Endodermal cell (in vitro differentiated cells): ENCODE measurements around the gene BEST3. TPM values are rescaled to one million over a fixed set of nuclear protein-coding genes. Genes with fewer than 3 reads are reported as not detected.

Experiments used
- DNase-seq: peaks from one replicate; pipeline ENCODE4 v3.0.0-alpha.2; 2017
- H3K27ac ChIP-seq: 2 replicates; pipeline ENCODE4 v1.5.1; 2013; ENCODE audit warnings: mild to moderate bottlenecking, low read depth, low read length, moderate library complexity
- H3K27me3 ChIP-seq: 2 replicates; pipeline ENCODE4 v1.6.1; 2013; ENCODE audit warnings: mild to moderate bottlenecking, low read length, moderate library complexity; ENCODE audit not compliant: insufficient read depth, control insufficient read depth, poor library complexity, severe bottlenecking
- H3K36me3 ChIP-seq: 2 replicates; pipeline ENCODE4 v1.7.0; 2013; ENCODE audit warnings: mild to moderate bottlenecking, low read length, moderate library complexity; ENCODE audit not compliant: control insufficient read depth, insufficient read depth
- H3K4me1 ChIP-seq: one replicate; pipeline ENCODE4 v1.7.0; 2013; ENCODE audit warnings: low read length; ENCODE audit not compliant: control insufficient read depth, insufficient read depth
- H3K4me3 ChIP-seq: 2 replicates; pipeline ENCODE4 v1.5.1; 2013; ENCODE audit warnings: mild to moderate bottlenecking, low read length, moderate library complexity
- H3K9ac ChIP-seq: 2 replicates; pipeline ENCODE4 v1.6.1; 2013; ENCODE audit warnings: mild to moderate bottlenecking, low read length, moderate library complexity; ENCODE audit not compliant: poor library complexity, severe bottlenecking; ENCODE audit errors: extremely low read depth
- H3K9me3 ChIP-seq: 2 replicates; pipeline ENCODE4 v1.6.1; 2013; ENCODE audit warnings: mild to moderate bottlenecking, low read length, moderate library complexity; ENCODE audit not compliant: control insufficient read depth
- H3K27ac Mint-ChIP-seq: 2 replicates; pipeline ENCODE4 v1.8.0; 2020; ENCODE audit warnings: mixed read lengths
- H3K27me3 Mint-ChIP-seq: 2 replicates; pipeline ENCODE4 v1.8.0; 2021; ENCODE audit warnings: mild to moderate bottlenecking, mixed read lengths; ENCODE audit not compliant: insufficient read depth
- H3K36me3 Mint-ChIP-seq: 2 replicates; pipeline ENCODE4 v1.8.0; 2020; ENCODE audit warnings: low read depth, mixed read lengths
- H3K4me1 Mint-ChIP-seq: 2 replicates; pipeline ENCODE4 v1.8.0; 2020; ENCODE audit warnings: mixed read lengths
- H3K4me3 Mint-ChIP-seq: 2 replicates; pipeline ENCODE4 v1.8.0; 2020; ENCODE audit warnings: mild to moderate bottlenecking, moderate library complexity, mixed read lengths
- H3K9me3 Mint-ChIP-seq: 2 replicates; pipeline ENCODE4 v1.8.0; 2020; ENCODE audit warnings: mild to moderate bottlenecking, mixed read lengths
- WGBS, 2 experiments: methylation state at CpG; one replicate each; pipeline versions ENCODE4 v1.1.5 to v1.1.7; 2013; ENCODE audit warnings: missing lambda C conversion rate in 2 of 2, mixed read lengths in 1 of 2; ENCODE audit not compliant: insufficient coverage in 1 of 2, insufficient read length in 1 of 2; 5-methylcytosine and 5-hydroxymethylcytosine counted together
- total RNA-seq, 2 donors: library from RNA; stranded (reverse); fragmentation: NEBNext Ultra II Directional in 1 of 2; extraction: Animal tissue kit (Norgen Biotek cat#: 25700) in 1 of 2; gene quantifications; 2 replicates in 1 of 2; 3 replicates in 1 of 2; pipeline ENCODE4 v1.2.1, GENCODE V29; 2021
- TF ChIP-seq, protein P1 (sequence below): fragments of 200-600 bp; sonication (generic); conservative IDR thresholded peaks from 2 replicates; pipeline ENCODE4 v1.5.0; 2021; ENCODE audit warnings: antibody characterized with exemption, mild to moderate bottlenecking

The BEST3 gene
- total RNA-seq, 2 donors from 2014 or later = not detected

DNA sequence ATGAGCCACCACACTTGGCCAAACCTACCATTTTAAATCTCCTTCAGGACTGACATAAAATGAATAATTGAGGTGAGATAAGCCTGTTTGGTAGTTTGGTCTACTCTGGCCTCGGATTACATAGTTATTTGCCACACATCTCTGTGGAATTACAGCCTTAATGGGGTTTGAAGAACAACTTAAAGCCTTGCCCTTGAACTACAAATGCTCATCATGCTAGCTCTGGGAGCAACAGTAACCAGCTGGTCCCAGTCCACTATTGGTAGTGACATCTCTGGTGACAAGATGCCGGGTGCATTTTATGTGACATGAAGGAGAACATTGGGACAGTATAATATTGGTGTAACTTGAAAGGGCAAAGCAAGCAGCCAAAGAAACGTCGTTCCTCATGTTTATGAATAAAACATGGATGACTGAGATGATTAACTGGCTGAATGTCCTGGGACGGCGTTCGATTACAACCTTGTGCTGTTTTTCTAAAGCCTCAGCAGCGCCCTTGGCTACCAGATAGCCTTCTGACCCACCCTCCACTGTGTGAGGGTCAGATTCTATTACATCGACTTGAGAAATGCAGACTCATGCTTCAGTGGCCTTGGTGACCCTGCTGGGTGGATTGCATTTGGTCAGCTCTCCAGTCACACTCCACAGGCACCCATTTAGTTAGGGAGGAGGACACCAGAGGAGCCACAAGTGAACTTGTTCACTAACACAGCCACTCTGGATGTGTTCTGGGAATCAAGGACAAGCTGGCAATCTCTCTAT is 41.5 kb downstream of the BEST3 start:
- DNase-seq = no peak
- Mint-ChIP-seq H3K27me3 (no peaks in the 10 kb centered on the region), H3K4me3 (no peak overlapping the region), H3K9me3 (no peaks in the 10 kb centered on the region), H3K36me3 (no peaks in the 10 kb centered on the region), H3K4me1 (no peaks in the 10 kb centered on the region), H3K27ac (no peak overlapping the region)
- H3K27ac ChIP-seq = no peak overlapping the region
- TF ChIP-seq, protein P1, sequence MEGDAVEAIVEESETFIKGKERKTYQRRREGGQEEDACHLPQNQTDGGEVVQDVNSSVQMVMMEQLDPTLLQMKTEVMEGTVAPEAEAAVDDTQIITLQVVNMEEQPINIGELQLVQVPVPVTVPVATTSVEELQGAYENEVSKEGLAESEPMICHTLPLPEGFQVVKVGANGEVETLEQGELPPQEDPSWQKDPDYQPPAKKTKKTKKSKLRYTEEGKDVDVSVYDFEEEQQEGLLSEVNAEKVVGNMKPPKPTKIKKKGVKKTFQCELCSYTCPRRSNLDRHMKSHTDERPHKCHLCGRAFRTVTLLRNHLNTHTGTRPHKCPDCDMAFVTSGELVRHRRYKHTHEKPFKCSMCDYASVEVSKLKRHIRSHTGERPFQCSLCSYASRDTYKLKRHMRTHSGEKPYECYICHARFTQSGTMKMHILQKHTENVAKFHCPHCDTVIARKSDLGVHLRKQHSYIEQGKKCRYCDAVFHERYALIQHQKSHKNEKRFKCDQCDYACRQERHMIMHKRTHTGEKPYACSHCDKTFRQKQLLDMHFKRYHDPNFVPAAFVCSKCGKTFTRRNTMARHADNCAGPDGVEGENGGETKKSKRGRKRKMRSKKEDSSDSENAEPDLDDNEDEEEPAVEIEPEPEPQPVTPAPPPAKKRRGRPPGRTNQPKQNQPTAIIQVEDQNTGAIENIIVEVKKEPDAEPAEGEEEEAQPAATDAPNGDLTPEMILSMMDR = no peak
- no peaks in the 10 kb centered on the region for H3K27me3 ChIP-seq
- no peak overlapping the region for H3K4me3 ChIP-seq
- no peak overlapping the region for H3K9ac ChIP-seq
- WGBS, 2 experiments = 89 to 91% methylated on average over 8 to 9 of the region's 9 CpGs
- H3K9me3 ChIP-seq = no peaks in the 10 kb centered on the region
- H3K36me3 ChIP-seq = no peaks in the 10 kb centered on the region
- no peaks in the 10 kb centered on the region for H3K4me1 ChIP-seq

DNA sequence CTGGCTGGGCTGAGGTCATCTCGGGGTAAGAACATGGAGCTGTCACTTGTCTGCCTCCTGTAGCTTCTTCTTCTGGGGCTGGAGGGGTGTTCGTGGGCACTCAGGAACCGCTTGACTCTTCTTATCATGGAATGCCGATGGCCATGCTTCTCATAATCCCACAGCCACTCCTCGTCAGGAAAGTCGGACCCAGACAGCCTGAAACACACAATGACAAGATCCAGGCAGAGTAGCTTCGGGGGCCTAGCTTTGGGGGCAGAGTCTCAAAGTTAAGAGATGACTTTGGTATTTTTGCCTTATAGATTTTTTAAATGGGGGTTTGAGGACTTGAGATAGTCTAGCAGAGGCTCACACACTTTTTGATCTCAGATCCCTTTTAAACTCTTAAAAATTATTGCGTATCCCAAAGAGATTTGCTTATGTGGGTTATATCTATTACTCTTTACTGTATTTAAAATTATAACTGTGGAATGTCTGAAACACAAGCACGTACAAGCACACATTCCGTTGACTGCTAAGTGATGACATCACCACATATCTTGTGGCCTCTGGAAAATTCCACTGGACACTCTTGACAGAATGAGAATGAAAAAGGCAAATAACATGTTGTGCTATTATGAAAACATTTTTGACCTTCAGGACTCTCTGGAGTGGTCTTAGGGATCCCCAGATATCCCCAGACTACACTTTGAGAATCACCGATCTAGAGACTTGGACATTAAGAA is 43.3 kb downstream of the BEST3 start:
- WGBS, 2 experiments = 92 to 97% methylated on average over 5 to 9 of the region's 11 CpGs
- no peak overlapping the region for H3K27ac ChIP-seq
- no peaks in the 10 kb centered on the region for H3K9me3 Mint-ChIP-seq
- H3K27me3 ChIP-seq = no peaks in the 10 kb centered on the region
- no peak overlapping the region for H3K27ac Mint-ChIP-seq
- H3K4me3 ChIP-seq = no peak overlapping the region
- no peak overlapping the region for H3K9ac ChIP-seq
- no peaks in the 10 kb centered on the region for H3K9me3 ChIP-seq
- no peak for DNase-seq
- TF ChIP-seq, protein P1 = no peak
- no peaks in the 10 kb centered on the region for H3K36me3 ChIP-seq
- H3K4me1 Mint-ChIP-seq = no peaks in the 10 kb centered on the region
- H3K4me1 ChIP-seq = no peaks in the 10 kb centered on the region
- no peaks in the 10 kb centered on the region for H3K36me3 Mint-ChIP-seq
- H3K27me3 Mint-ChIP-seq = no peaks in the 10 kb centered on the region
- H3K4me3 Mint-ChIP-seq = no peak overlapping the region

DNA sequence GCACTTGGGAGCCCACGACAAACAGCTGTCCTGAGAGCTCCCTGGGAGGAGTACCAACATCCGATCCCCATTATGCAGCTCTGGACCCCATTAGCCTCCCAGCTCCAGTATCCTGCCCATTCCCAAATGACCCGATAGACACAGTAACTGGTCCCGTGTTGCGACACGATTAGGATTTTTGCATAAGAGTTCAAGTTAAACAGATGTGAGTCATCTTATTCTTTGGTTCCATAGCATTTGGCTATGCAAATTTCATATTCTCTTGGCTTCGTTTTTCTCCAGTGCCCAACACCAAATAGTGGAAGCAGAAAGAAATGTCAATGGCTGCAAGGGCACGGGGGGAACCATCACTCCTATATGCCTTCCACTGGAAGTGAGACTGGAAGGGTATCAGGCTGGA is 45.4 kb downstream of the BEST3 start:
- TF ChIP-seq, protein P1 = no peak
- Mint-ChIP-seq H3K4me1 (no peaks in the 10 kb centered on the region), H3K36me3 (no peaks in the 10 kb centered on the region), H3K27ac (no peak overlapping the region), H3K9me3 (no peaks in the 10 kb centered on the region), H3K27me3 (no peaks in the 10 kb centered on the region), H3K4me3 (no peak overlapping the region)
- H3K36me3 ChIP-seq = no peaks in the 10 kb centered on the region
- no peaks in the 10 kb centered on the region for H3K4me1 ChIP-seq
- no peak overlapping the region for H3K9ac ChIP-seq
- H3K27me3 ChIP-seq = no peaks in the 10 kb centered on the region
- no peak overlapping the region for H3K27ac ChIP-seq
- H3K4me3 ChIP-seq = no peak overlapping the region
- DNase-seq = no peak
- 80 to 83% methylated on average over 8 of the region's 8 CpGs for WGBS, 2 experiments
- H3K9me3 ChIP-seq = no peaks in the 10 kb centered on the region
